Testis (tissue), 3 donors: ENCODE data around the gene ZNF22. TPM values are rescaled to one million over a fixed set of nuclear protein-coding genes. Genes with fewer than 3 reads are reported as not detected.

Experiments used
- DNase-seq: peaks from one replicate; pipeline ENCODE4 v3.0.0-alpha.2; 2019
- H3K27ac ChIP-seq, 2 donors: fragments of 200-600 bp; sonication (generic); one replicate each; pipeline ENCODE4 v1.5.1; 2019
- H3K27me3 ChIP-seq: fragments of 200-600 bp; sonication (generic); one replicate; pipeline ENCODE4 v1.5.1; 2019
- H3K36me3 ChIP-seq: fragments of 200-600 bp; sonication (generic); one replicate; pipeline ENCODE4 v1.5.1; 2017; ENCODE audit warnings: low read depth; ENCODE audit errors: missing control alignments
- H3K4me1 ChIP-seq: fragments of 200-600 bp; sonication (generic); one replicate; pipeline ENCODE4 v1.5.1; 2019
- H3K4me3 ChIP-seq, 2 donors: fragments of 200-600 bp; sonication (generic); one replicate each; pipeline ENCODE4 v1.5.1; 2017 to 2019
- H3K9me3 ChIP-seq: fragments of 200-600 bp; sonication (generic); one replicate; pipeline ENCODE4 v1.5.1; 2017
- POLR2A ChIP-seq: fragments of 450-650 bp; IDR thresholded peaks from one replicate; pipeline ENCODE4 v1.6.1; 2017; ENCODE audit warnings: antibody characterized with exemption, mild to moderate bottlenecking, moderate library complexity
- WGBS, 2 donors: methylation state at CpG; one replicate each; pipeline ENCODE4 v1.1.5; 2018; 5-methylcytosine and 5-hydroxymethylcytosine counted together
- intact Hi-C: fragments of 100-400 bp; cut with DNase I; formaldehyde crosslinking; loops from one replicate; pipeline ENCODE4 v1.15.1; 2023; ENCODE audit warnings: low total_unique reads
- polyA plus RNA-seq: library from polyadenylated mRNA; stranded (reverse); fragments of 350-450 nt; fragmentation: Illumina TruSeq; extraction: RNeasy Lipid Tissue Mini Kit (QIAGEN cat#74804); gene quantifications from one replicate; pipeline ENCODE4 v1.2.3, GENCODE V29; 2014; ENCODE audit warnings: low read depth, low replicate concordance; ENCODE audit not compliant: insufficient read depth
- total RNA-seq, 2 donors: library from RNA; depleted of rRNA; stranded (reverse); fragments of >200 nt; gene quantifications; one replicate each; pipeline ENCODE4 v1.2.3, GENCODE V29; 2016
- TF ChIP-seq, protein P1 (sequence below), 3 experiments: fragments of 450-650 bp in 2 of 3; fragments of 200-600 bp in 1 of 3; sonication (generic) in 1 of 3; IDR thresholded peaks; one replicate each; pipeline ENCODE4 v1.5.1; 2016 to 2019; ENCODE audit warnings: antibody characterized with exemption in 3 of 3, mild to moderate bottlenecking in 2 of 3, moderate library complexity in 1 of 3

Gene ZNF22
- total and polyA plus RNA-seq, 3 donors from 2014 or later: 12.6 TPM

DNA sequence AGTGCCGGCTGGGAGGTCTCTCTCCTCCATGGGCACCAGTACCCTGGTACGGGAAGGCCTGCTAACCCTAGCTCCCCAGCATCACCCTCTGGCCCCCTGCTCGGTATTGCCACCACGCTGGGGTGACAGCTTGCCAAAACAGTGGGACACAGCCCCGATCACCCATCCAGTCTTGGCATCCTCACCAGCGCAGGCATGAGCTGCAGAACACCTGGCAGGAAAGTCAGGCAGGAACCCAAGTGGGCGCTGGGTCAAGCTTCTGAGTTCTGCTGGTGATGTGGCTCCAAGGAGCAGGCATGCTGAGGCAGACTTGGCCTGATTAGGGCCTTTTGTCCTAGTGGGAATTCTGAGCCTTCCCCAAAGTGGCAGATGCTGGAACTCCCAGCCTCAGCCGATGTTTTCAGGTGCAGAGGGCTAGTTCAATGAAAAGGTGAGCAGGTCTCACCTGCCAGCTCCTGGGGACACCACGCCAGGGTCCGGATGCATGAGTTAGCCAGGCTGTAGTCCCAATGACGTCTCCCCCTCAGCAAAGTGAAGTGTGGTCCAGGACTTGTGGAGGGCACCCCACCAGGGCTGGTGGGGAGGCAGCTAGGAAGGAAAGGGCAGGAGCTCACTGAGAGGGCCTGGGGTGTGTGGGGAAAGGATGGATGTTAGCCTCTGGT, 8.5 kb upstream of the ZNF22 start:
- H3K36me3 ChIP-seq: no peaks in the 10 kb centered on the region
- no peaks in the 10 kb centered on the region for H3K27me3 ChIP-seq
- TF ChIP-seq, protein P1, sequence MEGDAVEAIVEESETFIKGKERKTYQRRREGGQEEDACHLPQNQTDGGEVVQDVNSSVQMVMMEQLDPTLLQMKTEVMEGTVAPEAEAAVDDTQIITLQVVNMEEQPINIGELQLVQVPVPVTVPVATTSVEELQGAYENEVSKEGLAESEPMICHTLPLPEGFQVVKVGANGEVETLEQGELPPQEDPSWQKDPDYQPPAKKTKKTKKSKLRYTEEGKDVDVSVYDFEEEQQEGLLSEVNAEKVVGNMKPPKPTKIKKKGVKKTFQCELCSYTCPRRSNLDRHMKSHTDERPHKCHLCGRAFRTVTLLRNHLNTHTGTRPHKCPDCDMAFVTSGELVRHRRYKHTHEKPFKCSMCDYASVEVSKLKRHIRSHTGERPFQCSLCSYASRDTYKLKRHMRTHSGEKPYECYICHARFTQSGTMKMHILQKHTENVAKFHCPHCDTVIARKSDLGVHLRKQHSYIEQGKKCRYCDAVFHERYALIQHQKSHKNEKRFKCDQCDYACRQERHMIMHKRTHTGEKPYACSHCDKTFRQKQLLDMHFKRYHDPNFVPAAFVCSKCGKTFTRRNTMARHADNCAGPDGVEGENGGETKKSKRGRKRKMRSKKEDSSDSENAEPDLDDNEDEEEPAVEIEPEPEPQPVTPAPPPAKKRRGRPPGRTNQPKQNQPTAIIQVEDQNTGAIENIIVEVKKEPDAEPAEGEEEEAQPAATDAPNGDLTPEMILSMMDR (IDR thresholded peaks at IDR 0.05): no peak
- TF ChIP-seq POLR2A: no peak
- intact Hi-C loops: no loop called here
- H3K4me1 ChIP-seq: peaks cover 54% of the 10 kb centered on the region
- no peak overlapping the region for H3K27ac ChIP-seq
- no peaks in the 10 kb centered on the region for H3K9me3 ChIP-seq
- H3K4me3 ChIP-seq: no peak overlapping the region
- peak; percentile 14 for DNase-seq
- 76 to 79% methylated on average over 10 to 11 of the region's 11 CpGs for WGBS, 2 donors

DNA sequence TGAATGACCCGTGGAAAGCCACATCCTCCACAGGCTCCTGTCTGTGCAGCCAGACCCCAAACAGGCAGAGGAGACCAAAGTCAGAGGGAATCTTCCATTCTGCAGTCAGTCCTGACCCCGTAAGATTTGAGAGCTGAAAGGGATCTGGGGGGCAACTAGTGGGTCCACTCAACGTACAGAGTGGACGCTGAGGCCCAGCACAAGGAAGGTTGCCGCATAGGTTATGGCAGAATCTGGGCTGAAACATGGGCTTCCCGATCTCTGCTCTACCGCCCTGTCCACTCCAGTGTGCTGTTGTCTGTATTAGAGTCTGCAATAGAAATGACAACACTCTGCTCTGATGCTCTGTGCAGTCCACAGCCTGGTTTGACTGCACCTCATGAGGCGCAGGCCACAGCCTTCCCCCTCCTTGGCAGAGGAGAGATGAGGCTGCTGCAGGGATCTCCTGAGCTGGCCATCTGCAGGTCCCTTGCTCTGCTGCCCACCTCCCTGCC, 7.9 kb upstream of the ZNF22 start:
- Histone ChIP-seq H3K36me3 (no peaks in the 10 kb centered on the region), H3K27me3 (no peaks in the 10 kb centered on the region), H3K27ac (no peak overlapping the region), H3K4me3 (no peak overlapping the region), H3K4me1 (peaks cover 51% of the 10 kb centered on the region), H3K9me3 (no peaks in the 10 kb centered on the region)
- 90 to 98% methylated on average over 7 to 8 of the region's 8 CpGs for WGBS, 2 donors
- no peak for TF ChIP-seq POLR2A
- TF ChIP-seq, protein P1 (IDR thresholded peaks at IDR 0.05): no peak
- DNase-seq: no peak
- intact Hi-C loops: no loop called here

DNA sequence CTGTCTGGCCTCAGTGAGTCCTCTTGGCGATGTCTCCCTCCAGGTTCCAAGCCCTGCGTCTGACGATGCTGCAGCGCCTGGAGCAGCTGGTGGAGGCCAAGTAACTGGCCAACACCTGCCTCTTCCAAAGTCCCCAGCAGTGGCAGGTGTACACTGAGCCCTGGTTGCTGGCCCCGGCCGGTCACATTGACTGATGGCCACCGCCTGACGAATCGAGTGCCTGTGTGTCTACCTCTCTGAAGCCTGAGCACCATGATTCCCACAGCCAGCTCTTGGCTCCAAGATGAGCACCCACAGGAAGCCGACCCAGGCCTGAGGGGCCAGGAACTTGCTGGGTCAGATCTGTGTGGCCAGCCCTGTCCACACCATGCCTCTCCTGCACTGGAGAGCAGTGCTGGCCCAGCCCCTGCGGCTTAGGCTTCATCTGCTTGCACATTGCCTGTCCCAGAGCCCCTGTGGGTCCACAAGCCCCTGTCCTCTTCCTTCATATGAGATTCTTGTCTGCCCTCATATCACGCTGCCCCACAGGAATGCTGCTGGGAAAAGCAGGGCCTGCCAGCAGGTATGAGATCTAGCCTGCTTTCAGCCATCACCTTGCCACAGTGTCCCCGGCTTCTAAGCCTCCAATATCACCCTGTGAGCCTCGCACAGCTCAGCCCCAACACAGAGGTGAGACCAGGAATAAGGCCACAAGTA, 7.3 kb upstream of the ZNF22 start:
- peak; percentile 11 for DNase-seq
- Histone ChIP-seq H3K9me3 (no peaks in the 10 kb centered on the region), H3K27me3 (no peaks in the 10 kb centered on the region), H3K4me3 (no peak overlapping the region), H3K27ac (no peak overlapping the region), H3K36me3 (no peaks in the 10 kb centered on the region), H3K4me1 (peaks cover 49% of the 10 kb centered on the region)
- 92% methylated on average over 6 to 14 of the region's 14 CpGs for WGBS, 2 donors
- intact Hi-C loops: no loop called here
- no peak for TF ChIP-seq POLR2A
- TF ChIP-seq, protein P1 (IDR thresholded peaks at IDR 0.05): no peak

DNA sequence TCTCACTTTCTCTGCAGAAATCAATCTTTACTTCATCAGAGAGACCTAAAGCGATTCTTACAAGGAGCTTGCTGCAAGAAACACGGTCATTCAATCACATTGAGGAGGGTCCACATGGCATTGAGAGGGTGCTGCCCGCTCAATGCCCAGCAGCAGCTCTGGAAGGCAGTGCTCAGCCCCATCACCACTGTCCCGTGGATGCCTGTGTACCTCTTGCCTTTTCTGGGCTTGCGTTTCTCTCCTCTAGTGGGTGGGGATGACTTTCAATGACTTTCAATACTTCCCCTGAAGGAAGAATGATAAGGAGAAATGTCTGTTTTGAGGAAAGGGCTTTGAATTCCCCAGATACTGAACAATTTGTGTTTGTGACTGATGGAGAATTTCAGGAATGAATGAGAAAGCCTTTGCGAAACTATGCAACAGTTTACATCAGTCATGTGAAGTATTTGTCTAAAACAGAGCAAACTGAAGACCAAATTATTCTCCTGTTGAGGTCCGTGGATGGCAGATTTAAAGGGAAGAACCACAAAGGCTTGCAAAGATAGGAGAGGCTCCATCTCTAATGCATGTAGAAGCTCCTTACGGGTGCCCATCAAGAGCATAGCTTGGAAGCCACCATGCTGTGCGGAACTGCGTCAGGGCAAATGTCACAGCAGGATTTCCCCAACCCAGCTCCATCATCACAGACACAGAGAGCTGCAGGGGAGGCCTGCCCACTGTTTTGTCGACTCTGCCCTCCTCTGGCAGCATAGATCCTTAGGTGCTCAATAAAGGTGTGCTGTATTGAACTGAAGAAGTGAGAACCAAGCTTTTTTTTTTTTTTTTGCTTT, 6.6 kb upstream of the ZNF22 start:
- DNase-seq: peak; percentile 12
- H3K9me3 ChIP-seq: no peaks in the 10 kb centered on the region
- no peaks in the 10 kb centered on the region for H3K27me3 ChIP-seq
- H3K4me1 ChIP-seq: peaks cover 56% of the 10 kb centered on the region
- no peak overlapping the region for H3K27ac ChIP-seq
- TF ChIP-seq POLR2A: no peak
- TF ChIP-seq, protein P1 (IDR thresholded peaks at IDR 0.05): no peak
- H3K4me3 ChIP-seq: no peak overlapping the region
- no peaks in the 10 kb centered on the region for H3K36me3 ChIP-seq
- 78 to 93% methylated on average over 11 of the region's 11 CpGs for WGBS, 2 donors
- intact Hi-C loops: no loop called here
